ENCODE measurements around the gene CYP2S1.
"Not testable (repeated sequence)": the region's sequence is repeated elsewhere in the genome, so short reads cannot be mapped to it uniquely, and the experiment has no call there.

Gene CYP2S1, protein sequence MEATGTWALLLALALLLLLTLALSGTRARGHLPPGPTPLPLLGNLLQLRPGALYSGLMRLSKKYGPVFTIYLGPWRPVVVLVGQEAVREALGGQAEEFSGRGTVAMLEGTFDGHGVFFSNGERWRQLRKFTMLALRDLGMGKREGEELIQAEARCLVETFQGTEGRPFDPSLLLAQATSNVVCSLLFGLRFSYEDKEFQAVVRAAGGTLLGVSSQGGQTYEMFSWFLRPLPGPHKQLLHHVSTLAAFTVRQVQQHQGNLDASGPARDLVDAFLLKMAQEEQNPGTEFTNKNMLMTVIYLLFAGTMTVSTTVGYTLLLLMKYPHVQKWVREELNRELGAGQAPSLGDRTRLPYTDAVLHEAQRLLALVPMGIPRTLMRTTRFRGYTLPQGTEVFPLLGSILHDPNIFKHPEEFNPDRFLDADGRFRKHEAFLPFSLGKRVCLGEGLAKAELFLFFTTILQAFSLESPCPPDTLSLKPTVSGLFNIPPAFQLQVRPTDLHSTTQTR

DNA sequence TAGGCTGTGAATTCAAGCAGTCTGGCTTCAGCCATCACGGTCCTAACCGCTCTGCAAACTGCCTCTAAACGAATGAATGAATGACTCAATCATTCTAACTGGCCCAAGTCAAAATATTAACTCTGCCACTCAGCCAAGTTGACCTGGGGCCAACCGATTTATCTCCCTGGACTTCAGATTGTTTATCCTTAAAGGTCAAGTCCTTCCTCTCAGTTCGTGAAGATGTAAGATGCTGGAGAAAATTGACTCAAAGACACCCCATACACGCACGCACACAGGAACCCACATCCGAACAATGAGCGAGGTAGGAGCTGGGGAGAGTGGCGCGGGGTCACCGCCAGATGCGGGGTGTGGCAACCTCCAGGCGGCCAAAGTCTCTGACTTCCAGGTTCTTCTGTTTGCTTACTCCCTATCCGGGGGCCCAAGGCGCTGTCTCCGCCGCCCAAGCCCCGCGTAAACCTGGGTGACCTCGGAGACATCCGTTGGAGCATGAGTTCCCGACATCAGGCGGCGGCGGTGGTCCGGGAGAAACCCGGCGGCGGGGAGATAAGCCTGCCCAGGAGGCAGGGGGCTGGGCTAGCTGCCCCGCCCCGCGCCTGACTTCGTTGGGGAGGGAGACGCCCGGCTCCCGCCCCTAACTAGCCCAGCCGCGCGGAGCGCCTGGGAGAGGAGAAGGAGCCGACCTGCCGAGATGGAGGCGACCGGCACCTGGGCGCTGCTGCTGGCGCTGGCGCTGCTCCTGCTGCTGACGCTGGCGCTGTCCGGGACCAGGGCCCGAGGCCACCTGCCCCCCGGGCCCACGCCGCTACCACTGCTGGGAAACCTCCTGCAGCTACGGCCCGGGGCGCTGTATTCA, at the start of gene CYP2S1:
CYP2S1 (plus strand) TSS at position 646 of the 856 bp plus-strand sequence; CDS start at position 692, 46 bp downstream.
- DNase-seq (ENCODE audit: low spot score) = peak; percentile 87

DNA sequence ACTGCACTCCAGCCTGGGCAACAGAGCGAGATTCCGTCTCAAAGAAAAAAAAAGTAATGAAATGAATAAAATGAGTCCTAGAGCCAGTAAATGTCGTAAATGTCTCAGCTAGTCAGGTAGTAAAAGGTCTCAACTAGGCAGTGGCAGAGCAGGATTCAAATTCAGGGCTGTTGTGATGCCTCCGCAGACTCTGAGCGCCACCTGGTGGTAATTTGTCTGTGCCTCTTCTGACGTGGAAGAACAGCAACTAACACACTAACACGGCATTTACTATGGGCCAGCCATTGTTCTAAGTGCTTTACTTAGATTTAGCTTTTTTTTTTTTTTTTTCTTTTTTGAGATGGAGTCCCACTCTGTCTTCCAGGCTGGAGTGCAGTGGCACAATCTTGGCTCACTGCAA, 48.6 kb upstream of the CYP2S1 start:
- DNase-seq (ENCODE audit: low spot score) = peak; percentile 80

DNA sequence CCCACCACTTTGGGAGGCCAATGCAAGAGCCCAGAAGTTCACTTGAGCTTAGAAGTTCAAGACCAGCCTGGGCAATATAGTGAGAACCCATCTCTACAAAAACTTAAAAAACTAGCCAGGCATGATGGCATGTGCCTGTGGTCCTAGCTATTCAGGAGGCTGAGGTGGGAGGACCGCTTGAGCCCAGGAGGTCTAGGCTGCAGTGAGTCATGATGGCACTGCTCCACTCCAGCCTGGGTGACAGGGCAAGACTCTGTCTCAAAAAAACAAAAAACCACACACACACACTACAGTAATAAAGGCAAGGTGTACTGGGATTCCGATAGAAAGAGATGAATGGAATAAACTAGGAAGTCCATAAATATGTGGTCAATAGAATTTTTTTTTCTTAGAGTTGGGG, 43.2 kb upstream of the CYP2S1 start:
- DNase-seq (ENCODE audit: low spot score) = no peak

DNA sequence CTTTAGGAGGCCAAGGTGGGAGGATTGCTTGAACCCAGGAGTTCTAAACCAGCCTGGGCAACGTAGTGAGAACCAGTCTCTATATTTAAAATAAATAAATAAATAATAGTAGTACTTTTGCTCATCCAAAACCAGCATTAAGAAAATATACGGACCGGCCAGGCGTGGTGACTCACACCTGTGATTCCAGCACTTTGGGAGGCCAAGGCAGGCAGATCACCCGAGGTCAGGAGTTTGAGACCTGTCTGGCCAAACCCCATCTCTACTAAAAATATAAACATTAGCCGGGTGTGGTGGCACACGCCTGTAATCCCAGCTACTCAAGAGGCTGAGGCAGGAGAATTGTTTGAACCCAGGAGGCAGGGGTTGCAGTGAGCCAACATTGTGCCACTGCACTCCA, 42.0 kb upstream of the CYP2S1 start:
- DNase-seq (ENCODE audit: low spot score) = not testable (repeated sequence)

DNA sequence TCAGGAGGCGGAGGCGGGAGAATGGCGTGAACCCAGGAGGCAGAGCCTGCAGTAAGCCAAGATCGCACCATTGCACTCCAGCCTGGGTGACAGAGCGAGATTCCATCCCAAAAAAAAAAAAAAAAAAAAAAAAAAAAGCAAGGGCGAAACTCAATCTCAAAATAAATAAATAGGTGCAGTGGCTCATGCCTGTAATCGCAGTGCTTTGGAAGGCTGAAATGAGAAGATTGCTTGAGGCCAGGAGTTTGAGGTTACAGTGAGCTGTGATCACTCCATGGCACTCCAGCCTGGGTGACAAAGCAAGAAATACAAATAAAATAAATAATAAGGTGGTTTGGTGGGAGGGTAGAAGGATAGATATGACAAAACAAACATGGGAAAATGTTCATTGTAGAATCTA, 39.0 kb upstream of the CYP2S1 start:
- DNase-seq (ENCODE audit: low spot score) = no peak

DNA sequence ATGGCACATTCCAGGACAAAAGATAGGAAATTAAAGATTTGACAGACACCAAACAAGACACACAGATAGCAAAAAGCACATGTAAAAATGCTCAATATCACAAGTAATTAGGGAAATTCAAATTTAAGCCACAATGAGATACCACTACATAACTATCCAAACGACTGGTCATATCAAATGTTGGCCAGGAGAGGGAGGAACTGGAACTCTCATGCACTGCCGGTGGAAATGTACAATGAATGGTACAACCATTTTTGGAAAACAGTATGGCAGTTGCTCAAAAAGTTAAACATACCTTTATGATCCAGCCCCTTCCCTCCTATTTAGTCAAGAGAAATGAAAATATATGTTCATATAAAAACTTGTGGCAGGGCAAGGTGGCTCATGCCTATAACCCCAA, 36.8 kb upstream of the CYP2S1 start:
- DNase-seq (ENCODE audit: low spot score) = no peak

DNA sequence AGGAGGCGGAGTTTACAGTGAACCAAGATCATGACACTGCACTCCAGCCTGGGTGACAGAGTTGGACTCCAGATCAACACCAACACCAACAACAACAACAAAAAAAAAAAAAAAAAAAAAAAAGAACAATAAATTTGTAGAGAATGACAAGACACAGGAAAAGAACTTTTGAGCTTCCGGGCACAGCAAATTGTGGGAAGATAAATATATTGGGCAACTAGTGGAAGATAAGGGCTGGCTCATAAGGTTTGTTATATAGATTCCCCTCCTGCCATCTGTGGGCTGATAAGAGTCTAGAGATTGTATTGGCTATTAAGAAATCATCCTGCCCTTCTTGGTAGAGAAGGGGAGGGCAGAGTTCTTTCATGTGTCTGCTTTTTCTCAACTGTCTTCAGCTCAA, 33.1 kb upstream of the CYP2S1 start:
- no peak for DNase-seq (ENCODE audit: low spot score)

DNA sequence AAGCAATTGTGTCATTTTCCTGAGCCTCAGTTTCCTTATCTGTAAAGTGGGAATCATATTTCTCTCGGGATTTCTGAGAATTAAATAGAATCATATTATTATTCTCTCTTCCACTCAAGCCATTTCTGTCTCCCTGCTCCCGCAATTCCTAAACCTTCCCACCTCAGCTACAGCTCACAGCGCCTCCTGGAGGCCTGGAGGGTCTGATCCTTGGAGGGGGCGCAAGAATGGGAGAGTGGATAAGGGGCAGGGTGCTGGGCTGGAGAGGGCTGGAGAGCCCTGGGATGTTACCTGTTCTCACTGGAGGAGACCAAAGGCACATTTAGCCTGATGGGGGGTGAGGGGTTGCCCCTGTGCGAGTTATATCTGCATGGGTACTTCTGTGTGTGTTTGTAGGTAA, 31.1 kb upstream of the CYP2S1 start:
- peak; percentile 55 for DNase-seq (ENCODE audit: low spot score)

DNA sequence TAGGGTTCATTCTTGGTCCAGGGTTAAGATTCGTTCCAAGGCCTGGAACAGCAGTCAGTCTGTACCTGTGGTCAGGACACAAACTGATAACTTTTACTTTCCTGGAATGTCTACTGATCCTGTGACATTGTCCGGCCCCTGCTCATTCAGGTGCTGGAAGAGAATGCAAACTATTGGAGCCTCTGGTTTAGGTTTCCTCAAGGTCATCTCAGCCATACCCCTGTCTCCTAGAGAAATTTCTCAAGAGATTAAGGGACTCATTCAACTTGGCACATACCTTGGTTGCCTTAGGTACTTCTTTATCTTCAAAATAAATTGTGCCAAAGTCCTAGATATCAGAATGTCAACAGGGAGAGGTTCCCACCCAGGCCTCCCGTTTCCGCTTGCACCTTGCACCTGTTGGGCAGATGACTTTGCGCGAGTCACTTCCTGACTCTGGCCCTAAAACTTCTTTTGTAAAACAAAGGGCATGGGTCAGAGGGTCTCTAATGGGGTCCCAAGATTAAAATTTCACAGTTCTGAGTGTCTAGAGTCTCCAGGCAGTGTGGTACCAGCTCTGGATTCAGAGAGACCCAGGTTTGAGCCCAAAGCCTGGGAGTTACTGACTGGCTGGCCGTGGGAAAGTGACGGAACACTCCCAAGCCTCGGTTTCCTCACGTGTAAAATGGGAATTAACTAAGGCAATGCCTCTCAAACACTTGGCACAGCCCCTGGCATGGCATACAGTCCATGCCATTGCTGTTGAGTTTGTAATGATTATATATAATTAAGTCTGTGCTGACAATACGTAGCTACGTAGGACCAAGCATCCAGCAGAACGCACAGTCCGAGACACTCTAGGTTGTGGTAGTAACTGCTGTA, 25.8 kb upstream of the CYP2S1 start:
- no peak for DNase-seq (ENCODE audit: low spot score)

DNA sequence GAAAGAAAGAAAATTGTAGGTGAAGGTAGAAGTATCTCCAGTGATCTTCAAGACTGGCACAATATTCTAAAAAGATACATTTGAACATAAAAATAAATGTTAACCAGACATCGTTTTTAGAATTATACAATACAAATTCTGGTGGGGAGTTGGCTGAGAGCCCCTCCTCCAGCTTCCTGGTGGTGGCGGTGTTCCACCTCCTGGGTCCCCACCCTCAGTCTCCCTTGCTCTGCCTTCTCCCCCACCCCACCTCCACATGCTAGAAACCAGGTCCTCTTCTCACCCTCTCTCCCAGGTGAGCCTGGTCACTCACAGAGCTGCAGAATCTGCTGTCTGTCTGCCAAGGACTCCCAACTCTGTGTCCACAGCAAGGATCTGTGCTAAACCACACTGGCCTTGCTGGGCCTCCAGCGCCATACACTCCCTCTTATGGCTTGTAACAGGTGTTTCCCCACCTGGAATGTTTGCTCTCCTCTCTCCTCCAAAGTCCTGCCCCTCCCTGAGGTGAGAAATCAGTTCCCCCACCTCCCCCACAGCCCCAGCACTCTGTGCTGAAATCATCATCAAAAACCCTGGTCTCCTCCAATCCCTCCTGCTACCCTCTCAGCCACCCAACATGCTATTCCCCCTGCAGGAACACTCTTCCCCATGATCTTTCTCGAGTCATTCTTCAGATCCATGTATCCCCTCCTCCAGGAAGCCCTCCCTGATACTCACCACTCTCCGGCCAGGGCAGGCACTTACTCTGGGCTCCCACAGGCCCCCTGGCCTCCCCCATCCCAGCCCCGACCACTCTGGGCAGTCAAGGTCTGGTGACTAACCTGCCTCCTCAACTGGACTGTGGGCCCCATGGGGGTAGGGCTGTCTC, 20.5 kb upstream of the CYP2S1 start:
- DNase-seq (ENCODE audit: low spot score) = no peak

DNA sequence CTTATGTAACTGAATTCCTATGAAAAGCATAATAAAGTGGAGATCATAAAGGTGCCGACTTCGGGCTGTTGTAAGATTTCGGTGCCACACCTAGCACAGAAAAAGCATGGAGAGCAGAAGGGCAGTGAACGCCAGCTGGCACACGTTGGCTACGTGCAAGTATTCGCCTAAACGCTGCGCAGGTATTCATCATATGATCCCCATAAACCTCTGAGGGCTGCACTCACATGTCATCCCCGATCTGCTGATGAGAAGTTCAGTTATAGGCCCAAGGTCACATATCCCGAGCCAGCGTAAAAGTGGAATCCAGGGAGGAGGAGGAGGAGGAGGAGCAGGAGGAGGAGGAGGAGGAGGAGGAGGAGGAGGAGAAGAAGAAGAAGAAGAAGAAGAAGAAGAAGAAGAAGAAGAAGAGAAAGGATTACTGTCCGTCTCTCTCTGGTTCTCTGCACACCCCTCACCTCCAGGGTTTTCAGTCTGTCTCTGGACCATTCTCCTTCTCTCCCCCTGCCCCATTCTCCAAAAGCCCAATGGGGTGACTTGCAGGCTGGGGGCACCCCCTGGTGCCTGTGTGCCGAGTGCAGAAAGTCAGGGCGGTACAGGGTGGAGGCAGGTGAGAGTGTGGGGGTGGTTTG, 18.6 kb upstream of the CYP2S1 start:
- DNase-seq (ENCODE audit: low spot score) = no peak

DNA sequence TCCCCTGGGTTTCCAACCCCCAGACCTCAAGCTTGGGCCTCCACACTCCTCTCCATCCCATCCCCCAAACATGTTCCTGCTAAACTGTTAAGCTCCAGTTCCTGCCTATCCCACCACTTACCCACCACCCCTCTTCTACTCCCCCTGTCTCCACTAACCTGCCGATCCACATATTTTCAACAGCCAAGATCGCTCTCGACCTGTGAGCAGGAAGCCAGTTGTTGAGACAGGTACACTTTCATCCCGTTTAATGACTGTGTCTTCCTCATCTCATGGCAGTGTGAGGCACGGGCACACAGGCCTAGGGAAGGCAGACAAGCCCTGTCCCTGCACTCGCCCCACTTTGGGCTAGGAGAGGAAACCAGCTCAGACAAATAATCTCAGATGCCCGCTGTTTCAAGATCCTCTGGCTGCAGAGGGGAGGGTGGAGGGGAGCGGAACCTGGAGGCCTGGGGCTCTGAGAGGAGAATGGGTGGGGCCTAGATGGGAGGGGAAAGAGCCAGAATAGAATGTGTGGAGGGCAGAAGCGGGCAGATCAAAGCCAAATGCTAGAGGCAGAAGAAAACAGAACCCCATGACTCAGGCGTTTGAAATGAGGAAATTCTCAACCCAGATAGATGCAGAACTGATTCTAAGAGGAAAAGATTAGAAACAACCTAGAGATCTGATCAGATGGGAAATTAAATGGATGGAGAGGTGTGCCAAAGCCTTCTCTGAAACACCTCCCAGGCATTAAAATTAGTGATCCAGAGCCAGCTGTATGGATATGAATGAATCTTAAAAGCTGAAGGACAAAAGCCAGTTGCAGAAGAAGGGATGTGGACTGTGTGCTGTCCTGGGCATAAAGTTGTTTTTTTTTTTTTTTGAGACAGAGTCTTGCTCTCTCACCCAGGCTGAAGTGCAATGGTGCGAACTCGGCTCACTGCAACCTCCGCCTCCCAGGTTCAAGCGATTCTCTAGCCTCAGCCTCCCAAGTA, 16.9 kb upstream of the CYP2S1 start:
- DNase-seq (ENCODE audit: low spot score) = peak; percentile 93

DNA sequence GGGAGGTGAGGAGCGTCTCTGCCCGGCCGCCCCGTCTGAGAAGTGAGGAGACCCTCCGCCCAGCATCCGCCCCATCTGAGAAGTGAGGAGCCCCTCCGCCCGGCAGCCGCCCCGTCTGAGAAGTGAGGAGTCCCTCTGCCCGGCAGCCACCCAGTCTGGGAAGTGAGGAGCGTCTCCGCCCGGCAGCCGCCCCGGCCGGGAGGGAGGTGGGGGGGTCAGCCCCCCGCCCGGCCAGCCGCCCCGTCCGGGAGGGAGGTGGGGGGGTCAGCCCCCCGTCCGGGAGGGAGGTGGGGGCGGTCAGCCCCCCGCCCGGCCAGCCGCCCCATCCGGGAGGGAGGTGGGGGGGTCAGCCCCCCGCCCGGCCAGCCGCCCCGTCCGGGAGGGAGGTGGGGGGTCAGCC, 12.8 kb upstream of the CYP2S1 start:
- not testable (repeated sequence) for DNase-seq (ENCODE audit: low spot score)

DNA sequence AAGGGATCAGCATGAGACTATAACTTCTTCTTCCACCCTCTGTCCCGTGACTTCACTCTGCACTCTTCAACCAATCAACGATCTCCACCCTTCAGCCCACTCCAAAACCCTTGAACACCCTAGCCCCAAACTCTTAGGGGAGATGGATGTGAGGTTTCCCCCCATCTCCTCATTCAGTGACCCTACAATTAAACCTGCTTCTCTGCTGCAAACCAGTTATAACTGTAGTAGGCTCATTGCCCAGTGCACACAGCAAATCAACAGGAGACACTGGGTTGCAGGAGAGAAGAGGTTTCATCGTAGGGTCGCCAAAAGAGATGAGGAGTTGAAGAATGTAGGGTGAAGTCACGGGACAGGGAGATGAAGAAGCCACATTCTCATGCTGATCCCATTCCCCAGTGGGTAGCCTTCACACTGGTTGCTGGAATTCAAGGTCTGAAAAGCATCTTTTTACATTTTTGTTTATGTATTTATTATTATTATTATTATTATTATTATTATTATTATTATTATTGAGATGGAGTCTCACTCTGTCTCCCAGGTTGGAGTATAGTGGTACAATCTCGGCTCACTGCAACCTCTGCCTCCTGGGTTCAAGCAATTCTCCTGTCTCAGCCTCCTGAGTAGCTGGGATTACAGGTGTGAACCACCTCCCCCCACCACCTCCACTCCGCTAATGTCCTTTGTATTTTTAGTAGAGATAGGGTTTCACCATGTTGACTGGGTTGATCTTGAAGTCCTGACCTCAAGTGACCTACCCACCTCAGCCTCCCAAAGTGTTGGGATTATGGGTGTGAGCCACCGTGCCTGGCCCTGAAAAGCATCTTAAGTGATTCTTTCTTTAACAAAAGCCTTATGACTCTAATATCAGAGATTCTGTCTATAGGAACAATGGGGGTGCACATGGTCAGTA, 5.8 kb upstream of the CYP2S1 start:
- no peak for DNase-seq (ENCODE audit: low spot score)

DNA sequence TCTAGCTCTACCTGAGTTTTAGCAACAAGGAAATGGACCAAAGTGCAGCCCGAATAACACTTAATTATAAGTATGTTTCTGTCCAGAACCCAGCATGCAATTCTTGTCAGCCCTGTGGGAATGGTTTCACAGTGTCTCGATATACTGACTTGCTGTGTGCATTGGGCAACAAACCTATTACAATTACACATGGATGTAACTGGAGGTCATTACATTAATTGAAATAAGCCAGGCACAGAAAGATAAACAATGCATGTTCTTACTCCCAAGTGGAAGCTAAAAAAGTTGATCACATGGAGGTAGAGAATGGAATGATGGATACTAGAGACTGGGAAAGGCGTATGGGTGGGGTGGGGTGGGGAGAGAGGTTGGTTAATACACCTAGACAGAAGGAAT, 5.1 kb upstream of the CYP2S1 start:
- no peak for DNase-seq (ENCODE audit: low spot score)

DNA sequence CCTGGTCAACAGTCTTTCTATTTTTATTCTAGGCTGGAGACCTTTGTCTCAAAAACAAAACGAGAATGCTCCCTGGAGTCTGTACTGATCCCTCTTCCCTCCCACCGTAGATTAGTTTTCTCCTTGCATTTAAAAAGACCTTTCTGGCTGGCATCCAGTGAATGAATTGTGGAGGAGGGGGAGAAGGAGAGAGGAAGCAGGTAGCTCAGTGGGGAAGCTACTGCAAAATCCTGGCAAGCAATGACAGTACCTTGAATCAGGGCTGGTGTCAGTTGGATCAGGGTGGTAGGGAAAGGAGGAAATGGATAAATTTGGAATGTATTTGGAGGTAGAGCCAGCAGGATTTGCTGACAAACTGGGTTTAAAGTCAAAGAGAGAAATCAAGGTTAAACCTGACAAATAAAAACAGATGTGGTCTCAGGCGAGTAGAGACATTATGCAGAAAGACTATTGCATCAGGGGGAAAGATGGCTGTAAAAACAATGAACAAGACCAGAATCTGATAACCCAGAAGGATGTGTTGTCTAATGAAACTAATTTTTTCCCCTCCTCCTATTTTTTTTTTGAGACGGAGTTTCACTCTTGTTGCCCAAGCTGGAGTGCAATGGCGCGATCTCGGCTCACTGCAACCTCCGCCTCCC, 3.5 kb upstream of the CYP2S1 start:
- peak; percentile 70 for DNase-seq (ENCODE audit: low spot score)

DNA sequence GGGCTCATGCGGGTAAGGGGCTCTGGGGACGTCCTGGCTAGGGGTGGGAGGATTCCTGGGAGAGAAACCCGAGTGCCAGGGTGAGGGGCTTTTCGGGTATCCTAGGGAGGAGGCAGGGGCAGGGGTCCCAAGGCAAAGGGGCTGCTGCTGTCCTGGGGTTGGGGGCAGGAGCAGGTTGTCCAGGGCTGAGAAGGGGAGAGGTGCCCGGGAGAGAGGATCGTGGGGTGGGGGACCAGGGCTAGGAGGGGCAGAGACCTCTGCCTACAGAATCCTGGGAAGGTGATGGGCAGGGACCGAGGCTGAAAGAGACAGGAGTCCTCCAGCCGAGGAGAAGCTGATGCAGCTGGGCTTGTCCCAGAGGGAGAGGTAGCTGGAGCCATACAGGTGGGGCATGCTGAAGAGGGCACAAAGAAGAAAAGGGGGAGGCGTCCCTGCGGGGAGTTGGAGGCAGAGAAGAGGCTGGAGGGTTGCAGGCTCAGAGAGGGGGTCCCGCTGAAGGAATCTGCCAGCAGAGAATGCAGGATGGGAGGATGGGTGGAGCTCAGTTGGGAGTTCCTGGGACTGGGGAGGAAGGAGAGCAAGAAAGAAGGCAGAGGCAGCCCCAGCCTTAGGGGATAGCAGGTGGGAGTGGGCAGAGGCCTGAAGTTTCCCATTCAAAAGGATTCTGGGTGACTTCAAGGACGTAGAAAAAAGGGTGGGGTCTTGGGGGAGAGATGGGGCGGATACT, 574 bp downstream of the CYP2S1 start:
- DNase-seq (ENCODE audit: low spot score) = no peak
